GM23338 (cell line): ENCODE measurements around the gene SLC25A39.

ENCODE experiments used
- EZH2phosphoT487 ChIP-seq: fragments of 200-600 bp; sonication (generic); IDR thresholded peaks from one replicate; pipeline ENCODE4 v1.8.1; 2018; ENCODE audit warnings: antibody characterized with exemption; ENCODE audit not compliant: unreplicated experiment
- REST ChIP-seq: IDR thresholded peaks from one replicate; pipeline ENCODE4 v1.6.1; 2018; ENCODE audit warnings: antibody characterized with exemption; ENCODE audit not compliant: unreplicated experiment
- TF ChIP-seq, protein P1 (sequence below), 2 experiments: fragments of 200-600 bp in 1 of 2; sonication (generic) in 1 of 2; conservative IDR thresholded peaks; 2 replicates each; pipeline versions ENCODE4 v1.5.1 to v1.6.1; 2016 to 2017; ENCODE audit warnings: antibody characterized with exemption in 2 of 2, low read depth in 2 of 2, mild to moderate bottlenecking in 2 of 2, moderate library complexity in 1 of 2

GRCh38 chr17:44367231-44367979 is 42.8 kb upstream of the SLC25A39 start:
- TF ChIP-seq, protein P1, sequence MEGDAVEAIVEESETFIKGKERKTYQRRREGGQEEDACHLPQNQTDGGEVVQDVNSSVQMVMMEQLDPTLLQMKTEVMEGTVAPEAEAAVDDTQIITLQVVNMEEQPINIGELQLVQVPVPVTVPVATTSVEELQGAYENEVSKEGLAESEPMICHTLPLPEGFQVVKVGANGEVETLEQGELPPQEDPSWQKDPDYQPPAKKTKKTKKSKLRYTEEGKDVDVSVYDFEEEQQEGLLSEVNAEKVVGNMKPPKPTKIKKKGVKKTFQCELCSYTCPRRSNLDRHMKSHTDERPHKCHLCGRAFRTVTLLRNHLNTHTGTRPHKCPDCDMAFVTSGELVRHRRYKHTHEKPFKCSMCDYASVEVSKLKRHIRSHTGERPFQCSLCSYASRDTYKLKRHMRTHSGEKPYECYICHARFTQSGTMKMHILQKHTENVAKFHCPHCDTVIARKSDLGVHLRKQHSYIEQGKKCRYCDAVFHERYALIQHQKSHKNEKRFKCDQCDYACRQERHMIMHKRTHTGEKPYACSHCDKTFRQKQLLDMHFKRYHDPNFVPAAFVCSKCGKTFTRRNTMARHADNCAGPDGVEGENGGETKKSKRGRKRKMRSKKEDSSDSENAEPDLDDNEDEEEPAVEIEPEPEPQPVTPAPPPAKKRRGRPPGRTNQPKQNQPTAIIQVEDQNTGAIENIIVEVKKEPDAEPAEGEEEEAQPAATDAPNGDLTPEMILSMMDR (conservative IDR thresholded peaks at IDR 0.05; ENCODE audit: low read depth in 2 of 2), result no peak
- no peak for TF ChIP-seq EZH2phosphoT487
- TF ChIP-seq REST, result no peak
